HFFc6 (cell line): Measurements from ENCODE around the gene TTC12. TPM values are rescaled to one million over a fixed set of nuclear protein-coding genes. Genes with fewer than 3 reads are reported as not detected.

Source experiments
- DNase-seq: peaks from one replicate; pipeline ENCODE4 v3.0.0-alpha.2; 2018
- H3K27ac Mint-ChIP-seq: 2 replicates; pipeline ENCODE4 v1.8.0; 2020; ENCODE audit warnings: mild to moderate bottlenecking, mixed read lengths
- H3K27me3 Mint-ChIP-seq: 2 replicates; pipeline ENCODE4 v1.8.0; 2021; ENCODE audit warnings: mild to moderate bottlenecking, moderate library complexity, mixed read lengths; ENCODE audit not compliant: insufficient read depth
- H3K36me3 Mint-ChIP-seq: 2 replicates; pipeline ENCODE4 v1.8.0; 2021; ENCODE audit warnings: low read depth, mixed read lengths
- H3K4me1 Mint-ChIP-seq: 2 replicates; pipeline ENCODE4 v1.8.0; 2020; ENCODE audit warnings: low read depth, mixed read lengths
- H3K4me3 Mint-ChIP-seq: 2 replicates; pipeline ENCODE4 v1.8.0; 2020; ENCODE audit warnings: mild to moderate bottlenecking, moderate library complexity, mixed read lengths
- H3K9me3 Mint-ChIP-seq: 2 replicates; pipeline ENCODE4 v1.8.0; 2020; ENCODE audit warnings: mild to moderate bottlenecking, mixed read lengths
- CTCF ChIP-seq: fragments of 200-600 bp; sonication (generic); IDR thresholded peaks from 2 replicates; pipeline ENCODE4 v1.5.0; 2021; ENCODE audit warnings: antibody characterized with exemption, mild to moderate bottlenecking
- total RNA-seq, 6 experiments: library from RNA; stranded (reverse); fragmentation: NEBNext Ultra II Directional; extraction: Animal tissue kit (Norgen Biotek cat#: 25700); gene quantifications; 2 replicates in 1 of 6; 3 replicates in 5 of 6; pipeline ENCODE4 v1.2.3, GENCODE V29; 2021

TTC12 gene
- total RNA-seq, 6 experiments from 2014 or later: 7.4 to 11.4 (median 9.5) TPM

- H3K4me3 Mint-ChIP-seq: no peak overlapping the region
- TF ChIP-seq CTCF: no peak
- peaks cover 16% of the 10 kb centered on the region for H3K4me1 Mint-ChIP-seq
- no peaks in the 10 kb centered on the region for H3K9me3 Mint-ChIP-seq
- H3K36me3 Mint-ChIP-seq: peaks cover 28% of the 10 kb centered on the region
- no peak for DNase-seq
- no peaks in the 10 kb centered on the region for H3K27me3 Mint-ChIP-seq
- H3K27ac Mint-ChIP-seq: no peak overlapping the region
Observed at GRCh38 chr11:113317339-113317738, 3.0 kb downstream of the TTC12 start.

- Mint-ChIP-seq H3K36me3 (peaks cover 28% of the 10 kb centered on the region), H3K27ac (no peak overlapping the region), H3K4me1 (peaks cover 10% of the 10 kb centered on the region), H3K4me3 (no peak overlapping the region), H3K27me3 (no peaks in the 10 kb centered on the region), H3K9me3 (no peaks in the 10 kb centered on the region)
- TF ChIP-seq CTCF: no peak
- DNase-seq: no peak
Observed at GRCh38 chr11:113319085-113319484, 4.7 kb downstream of the TTC12 start.

GRCh38 chr11:113322158-113322557 is 7.8 kb downstream of the TTC12 start:
- no peaks in the 10 kb centered on the region for H3K27me3 Mint-ChIP-seq
- no peaks in the 10 kb centered on the region for H3K9me3 Mint-ChIP-seq
- no peak overlapping the region for H3K4me3 Mint-ChIP-seq
- H3K4me1 Mint-ChIP-seq: no peaks in the 10 kb centered on the region
- TF ChIP-seq CTCF: no peak
- H3K27ac Mint-ChIP-seq: no peak overlapping the region
- H3K36me3 Mint-ChIP-seq: peaks cover 28% of the 10 kb centered on the region
- no peak for DNase-seq

- H3K9me3 Mint-ChIP-seq: no peaks in the 10 kb centered on the region
- H3K27ac Mint-ChIP-seq: no peak overlapping the region
- DNase-seq: no peak
- no peak overlapping the region for H3K4me3 Mint-ChIP-seq
- H3K36me3 Mint-ChIP-seq: peaks cover 9% of the 10 kb centered on the region; the same call in 1 of the 2 replicates
- TF ChIP-seq CTCF: no peak
- no peaks in the 10 kb centered on the region; the same call in 1 of the 2 replicates for H3K27me3 Mint-ChIP-seq
- H3K4me1 Mint-ChIP-seq: no peaks in the 10 kb centered on the region
Observed at GRCh38 chr11:113324250-113324649, 9.9 kb downstream of the TTC12 start.

GRCh38 chr11:113329725-113330124 is 15.3 kb downstream of the TTC12 start:
- H3K9me3 Mint-ChIP-seq: no peaks in the 10 kb centered on the region
- H3K4me1 Mint-ChIP-seq: peaks cover 5% of the 10 kb centered on the region; the same call in 1 of the 2 replicates
- no peaks in the 10 kb centered on the region for H3K36me3 Mint-ChIP-seq
- H3K4me3 Mint-ChIP-seq: no peak overlapping the region
- no peak for TF ChIP-seq CTCF
- no peak overlapping the region for H3K27ac Mint-ChIP-seq
- no peaks in the 10 kb centered on the region; the same call in 1 of the 2 replicates for H3K27me3 Mint-ChIP-seq
- no peak for DNase-seq

GRCh38 chr11:113331441-113331840 is 17.1 kb downstream of the TTC12 start:
- no peaks in the 10 kb centered on the region; the same call in 1 of the 2 replicates for H3K27me3 Mint-ChIP-seq
- peaks cover 16% of the 10 kb centered on the region for H3K36me3 Mint-ChIP-seq
- no peak overlapping the region for H3K4me3 Mint-ChIP-seq
- H3K9me3 Mint-ChIP-seq: no peaks in the 10 kb centered on the region
- TF ChIP-seq CTCF: no peak
- H3K27ac Mint-ChIP-seq: no peak overlapping the region
- DNase-seq: no peak
- H3K4me1 Mint-ChIP-seq: peaks cover 11% of the 10 kb centered on the region
